GM19468 (cell line): ENCODE results near the gene DNAL1.
A peak's percentile ranks its signal among the peaks of the same experiment; 100 is the strongest.

ENCODE experiments used
- ATAC-seq: cut with Tn5 transposase; IDR thresholded peaks from one replicate; pipeline ENCODE4 v1.9.1; 2021; ENCODE audit warnings: mild to moderate bottlenecking, moderate library complexity, moderate number of reproducible peaks; ENCODE audit not compliant: unreplicated experiment; ENCODE audit errors: extremely low read depth

DNAL1 gene, protein sequence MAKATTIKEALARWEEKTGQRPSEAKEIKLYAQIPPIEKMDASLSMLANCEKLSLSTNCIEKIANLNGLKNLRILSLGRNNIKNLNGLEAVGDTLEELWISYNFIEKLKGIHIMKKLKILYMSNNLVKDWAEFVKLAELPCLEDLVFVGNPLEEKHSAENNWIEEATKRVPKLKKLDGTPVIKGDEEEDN

DNA sequence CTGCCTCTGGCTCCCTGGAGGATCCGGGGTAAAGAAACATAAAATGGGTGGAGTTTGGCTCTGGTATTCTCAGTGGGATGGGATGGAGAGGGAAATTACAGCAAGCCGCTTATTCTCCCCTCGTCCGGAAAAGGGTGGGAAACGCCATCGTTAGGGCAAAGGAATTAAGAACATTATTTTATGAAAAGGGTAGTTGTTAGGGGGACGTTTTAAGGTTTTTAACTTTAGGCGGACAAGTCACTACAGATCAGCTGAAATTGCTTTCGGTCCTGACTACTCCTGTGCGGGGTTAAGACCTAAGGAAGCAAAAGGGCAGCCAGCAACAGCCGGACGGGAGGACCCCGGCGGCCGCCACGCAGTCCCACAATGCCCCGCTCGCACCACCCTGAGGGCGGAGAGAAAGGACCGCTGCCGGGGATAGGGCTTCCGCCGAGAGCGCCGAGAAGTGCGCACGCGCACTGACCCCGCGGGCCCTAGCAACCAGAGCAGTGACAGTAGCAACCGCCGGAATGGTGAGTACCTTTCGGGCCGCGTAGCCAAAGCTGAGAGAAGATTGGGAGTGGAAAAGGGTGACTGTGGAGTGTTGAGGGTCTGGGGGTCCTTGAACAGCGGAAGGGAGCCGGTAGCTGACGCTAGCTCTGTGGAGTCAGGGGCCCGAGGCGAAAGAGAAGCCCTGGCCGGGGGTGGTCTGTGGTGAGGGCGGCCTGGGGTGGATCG is at the start of gene DNAL1:
TSS of gene DNAL1 (plus strand) at position 456 of the 717 bp plus-strand sequence. CDS start at position 510, 54 bp downstream.
- peak; percentile 91 for ATAC-seq

DNA sequence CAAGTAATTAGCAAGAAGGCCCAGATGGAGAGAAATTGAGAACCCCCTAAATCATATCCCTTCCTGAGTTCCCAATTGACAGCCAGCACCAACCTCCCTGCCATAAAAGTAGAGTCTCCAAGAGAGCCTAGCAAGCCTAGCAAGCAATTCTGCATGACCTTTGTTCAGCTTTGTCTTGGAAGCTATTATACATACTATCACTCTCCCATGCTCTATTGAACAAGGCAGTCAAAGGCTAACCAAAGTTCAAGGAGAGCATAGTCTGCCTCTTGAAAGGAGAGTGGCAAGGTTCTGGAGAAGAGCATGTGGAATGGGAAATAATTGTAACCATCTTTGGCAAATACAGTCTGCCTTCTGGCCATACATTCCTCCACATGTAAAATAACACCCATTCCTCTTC is 45.3 kb upstream of the DNAL1 start:
- ATAC-seq: no peak

DNA sequence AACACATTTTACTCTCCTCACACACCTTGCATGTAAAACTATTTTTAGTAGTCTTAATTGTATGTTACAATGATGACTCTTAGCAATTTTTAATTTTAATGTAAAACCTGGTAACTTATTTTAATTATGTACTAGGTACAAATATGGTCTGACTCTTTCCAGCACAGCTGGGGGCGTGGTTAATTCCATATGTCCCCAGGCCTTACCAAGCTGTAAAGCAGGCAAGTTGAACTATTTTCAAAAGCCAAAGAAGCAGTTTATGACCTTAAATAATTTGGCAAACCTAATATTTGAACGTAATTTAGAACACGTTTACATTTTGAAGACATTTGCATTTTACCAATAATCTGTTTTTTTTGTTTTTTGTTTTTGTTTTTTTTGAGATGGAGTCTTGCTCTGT is 41.8 kb upstream of the DNAL1 start:
- ATAC-seq: no peak

DNA sequence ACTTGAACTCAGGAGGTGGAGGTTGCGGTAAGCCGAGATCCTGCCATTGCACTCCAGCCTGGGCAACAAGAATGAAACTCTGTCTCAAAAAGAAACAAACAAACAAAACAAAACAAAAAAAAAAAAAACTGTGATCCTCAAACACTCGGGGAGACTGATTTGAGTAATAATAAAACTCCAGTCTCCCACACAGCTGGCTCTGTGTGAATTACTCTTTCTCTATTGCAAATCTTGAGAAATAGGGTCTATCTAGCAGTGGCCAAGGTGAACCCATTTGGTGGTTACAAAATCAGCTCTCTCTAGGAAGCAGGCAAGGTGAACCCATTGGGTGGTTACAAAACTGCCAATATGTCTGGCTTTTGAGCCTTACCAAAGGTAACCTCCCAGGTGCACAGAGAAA is 38.5 kb upstream of the DNAL1 start:
- ATAC-seq: no peak

DNA sequence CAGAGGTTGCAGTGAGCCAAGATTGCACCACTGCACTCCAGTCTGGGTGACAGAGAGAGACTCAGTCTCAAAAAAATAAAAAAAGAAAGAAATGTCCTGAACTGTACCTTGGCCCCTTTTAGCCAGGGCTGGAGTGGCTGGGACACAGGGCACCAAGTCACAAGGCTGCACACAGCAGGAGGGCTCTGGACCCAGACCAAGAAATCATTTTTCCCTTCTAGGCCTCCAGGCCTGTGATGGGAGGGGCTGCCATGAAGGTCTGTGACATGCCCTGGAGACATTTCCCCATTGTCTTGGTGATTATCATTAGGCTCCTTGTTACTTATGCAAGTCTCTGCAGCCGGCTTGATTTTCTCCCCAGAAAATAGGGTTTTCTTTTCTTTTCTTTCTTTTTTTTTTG is 37.5 kb upstream of the DNAL1 start:
- ATAC-seq: no peak

DNA sequence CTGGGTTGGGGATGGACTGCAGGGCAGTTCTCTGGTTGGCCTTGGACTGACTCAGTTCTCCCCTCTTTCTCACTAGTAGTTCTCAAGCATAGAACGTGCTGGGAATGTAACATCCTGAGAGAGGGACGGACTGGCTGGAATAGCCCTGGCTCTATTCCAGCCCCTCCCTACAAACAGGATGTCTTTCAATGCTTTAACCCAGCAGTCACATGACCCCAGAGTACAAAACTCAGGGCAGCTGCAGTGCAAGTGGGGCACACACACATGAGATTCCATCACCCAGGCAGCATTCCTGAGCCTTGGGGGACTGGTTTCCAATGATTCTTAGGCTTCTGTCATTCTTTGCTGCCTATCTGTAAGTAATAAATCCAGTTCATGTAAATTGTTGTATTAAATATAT is 34.1 kb upstream of the DNAL1 start:
- no peak for ATAC-seq

DNA sequence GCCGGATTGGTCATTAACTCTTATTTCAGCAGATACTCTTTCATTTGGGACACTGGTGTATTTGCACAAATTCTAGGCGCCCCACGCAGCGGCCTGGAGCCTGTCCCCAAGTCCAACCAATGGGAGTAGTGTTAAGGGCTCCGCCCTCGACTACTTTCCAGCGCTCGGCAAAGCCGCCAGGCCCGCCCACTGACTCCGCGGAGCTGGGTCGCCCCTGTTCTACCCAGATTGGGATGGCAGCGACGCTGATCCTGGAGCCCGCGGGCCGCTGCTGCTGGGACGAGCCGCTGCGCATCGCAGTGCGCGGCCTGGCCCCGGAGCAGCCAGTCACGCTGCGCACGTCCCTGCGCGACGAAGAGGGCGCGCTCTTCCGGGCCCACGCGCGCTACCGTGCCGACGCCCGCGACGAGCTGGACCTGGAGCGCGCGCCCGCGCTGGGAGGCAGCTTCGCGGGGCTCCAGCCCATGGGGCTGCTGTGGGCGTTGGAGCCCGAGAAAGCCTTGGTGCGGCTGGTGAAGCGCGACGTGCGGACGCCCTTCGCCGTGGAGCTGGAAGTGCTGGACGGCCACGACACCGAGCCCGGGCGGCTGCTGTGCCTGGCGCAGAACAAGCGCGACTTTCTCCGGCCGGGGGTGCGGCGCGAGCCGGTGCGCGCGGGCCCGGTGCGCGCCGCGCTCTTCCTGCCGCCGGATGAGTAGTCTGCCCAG is 32.3 kb upstream of the DNAL1 start, which contains the start of gene ACOT6:
TSS of gene ACOT6 (plus strand) at position 179 of the 707 bp plus-strand sequence. CDS start at position 234, 55 bp downstream.
- no peak for ATAC-seq

DNA sequence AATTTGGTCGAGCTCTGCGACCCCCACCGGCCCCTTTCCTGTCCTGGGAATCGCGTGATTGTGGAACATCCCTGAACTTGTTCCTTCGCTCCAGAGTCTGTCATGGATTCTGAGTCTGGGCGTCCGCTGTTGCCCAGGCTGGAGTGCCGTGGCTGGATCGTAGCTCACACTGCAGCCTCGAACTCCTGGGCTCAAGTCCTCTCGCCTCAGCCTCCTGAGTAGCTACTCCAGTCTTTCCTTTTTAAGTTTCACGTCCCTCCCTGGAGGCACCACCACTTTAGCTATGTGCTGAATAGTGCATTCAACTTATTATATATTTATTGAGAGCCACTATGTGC is 31.8 kb upstream of the DNAL1 start:
- ATAC-seq: no peak

DNA sequence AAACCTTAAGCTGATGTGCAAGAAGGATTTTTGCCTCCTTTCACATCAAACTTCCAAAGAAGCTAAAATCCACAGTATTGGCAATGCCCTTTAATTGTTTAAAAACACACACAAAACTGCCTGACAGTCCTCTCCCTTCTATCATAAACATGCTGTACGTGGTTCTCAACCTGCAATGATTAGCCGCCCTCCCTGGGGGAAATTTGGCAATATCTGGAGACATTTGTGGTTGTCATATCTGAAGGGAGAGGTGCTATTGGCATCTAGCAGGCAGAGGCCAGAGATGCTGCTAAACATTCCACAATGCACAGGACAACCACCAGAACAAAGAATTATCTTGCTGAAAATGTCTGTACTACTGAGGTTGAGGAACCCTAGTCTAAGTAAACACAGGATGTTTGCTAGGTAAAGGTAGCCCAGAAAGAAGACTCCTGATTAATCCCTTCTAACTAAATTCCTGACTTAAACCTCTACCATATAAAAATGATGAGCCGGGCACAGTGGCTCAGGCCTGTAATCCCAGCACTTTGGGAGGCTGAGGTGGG is 31.3 kb upstream of the DNAL1 start:
- no peak for ATAC-seq

DNA sequence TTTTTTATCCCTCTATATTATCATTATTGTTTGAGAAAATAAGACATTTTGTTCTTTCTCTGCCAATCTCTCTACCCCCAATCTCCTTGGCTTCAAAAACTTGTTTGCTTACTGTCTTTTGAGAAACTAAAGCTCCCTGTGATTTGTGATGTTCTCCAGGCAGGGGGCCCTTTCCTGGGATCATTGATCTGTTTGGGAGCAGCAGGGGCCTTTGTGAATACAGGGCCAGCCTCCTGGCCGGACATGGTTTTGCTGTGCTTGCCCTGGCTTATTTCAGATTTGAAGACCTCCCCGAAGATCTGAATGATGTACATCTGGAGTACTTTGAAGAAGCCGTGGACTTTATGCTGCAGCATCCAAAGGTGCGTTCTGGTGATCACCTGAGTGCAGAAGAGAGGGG is 28.0 kb upstream of the DNAL1 start:
- ATAC-seq: no peak

DNA sequence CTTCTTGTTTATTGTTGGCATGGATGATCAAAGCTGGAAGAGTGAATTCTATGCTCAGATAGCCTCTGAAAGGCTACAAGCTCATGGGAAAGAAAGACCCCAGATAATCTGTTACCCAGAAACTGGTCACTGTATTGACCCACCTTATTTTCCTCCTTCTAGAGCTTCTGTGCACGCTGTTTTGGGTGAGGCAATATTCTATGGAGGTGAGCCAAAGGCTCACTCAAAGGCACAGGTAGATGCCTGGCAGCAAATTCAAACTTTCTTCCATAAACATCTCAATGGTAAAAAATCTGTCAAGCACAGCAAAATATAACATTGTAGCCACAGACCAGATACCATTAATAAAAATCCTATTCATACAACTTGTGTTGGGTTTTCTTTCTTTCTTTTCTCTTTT is 25.3 kb upstream of the DNAL1 start:
- no peak for ATAC-seq

DNA sequence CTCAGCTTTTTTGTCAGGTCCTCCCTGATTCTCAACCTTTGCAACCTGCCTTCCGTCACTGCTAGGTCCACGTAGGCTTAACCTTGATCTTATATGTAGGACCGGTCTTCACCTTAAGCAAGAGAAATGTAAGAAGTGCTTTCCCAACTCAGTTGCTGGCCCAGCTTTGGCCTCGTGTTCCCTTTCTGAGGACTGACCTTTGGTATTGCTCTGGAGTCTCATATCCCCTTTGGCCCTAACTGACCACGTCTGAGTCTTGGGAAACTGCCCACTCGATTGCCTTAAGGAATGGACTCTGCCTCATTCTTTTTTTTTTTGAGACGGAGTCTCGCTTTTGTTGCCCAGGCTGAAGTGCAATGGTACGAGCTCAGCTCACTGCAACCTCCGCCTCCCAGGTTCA is 24.5 kb upstream of the DNAL1 start:
- no peak for ATAC-seq

DNA sequence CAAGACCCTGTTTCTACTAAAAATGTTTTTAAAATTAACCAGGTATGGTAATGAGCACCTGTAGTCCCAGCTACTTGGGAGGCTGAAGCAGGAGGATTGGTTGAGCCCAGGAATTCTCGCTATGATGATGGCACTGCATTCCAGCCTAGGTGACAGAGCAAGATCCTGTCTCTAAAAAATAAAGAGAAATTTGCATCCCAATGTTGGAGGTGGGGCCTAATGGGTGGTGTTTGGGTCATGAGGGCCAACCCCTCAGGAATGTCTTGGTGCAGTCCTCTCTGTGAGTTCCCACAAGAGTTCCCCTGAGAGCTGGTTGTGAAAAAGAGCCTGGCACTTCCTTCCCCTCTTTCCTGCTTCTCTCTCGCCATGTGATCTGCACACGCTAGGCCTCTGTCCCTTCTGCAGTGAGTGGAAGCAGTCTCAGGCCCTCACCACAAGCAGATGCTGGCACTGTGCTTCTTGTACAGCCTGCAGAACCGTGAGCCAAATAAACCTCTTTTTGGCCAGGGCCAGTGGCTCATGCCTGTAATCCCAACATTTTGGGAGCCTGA is 21.2 kb upstream of the DNAL1 start:
- ATAC-seq: no peak

DNA sequence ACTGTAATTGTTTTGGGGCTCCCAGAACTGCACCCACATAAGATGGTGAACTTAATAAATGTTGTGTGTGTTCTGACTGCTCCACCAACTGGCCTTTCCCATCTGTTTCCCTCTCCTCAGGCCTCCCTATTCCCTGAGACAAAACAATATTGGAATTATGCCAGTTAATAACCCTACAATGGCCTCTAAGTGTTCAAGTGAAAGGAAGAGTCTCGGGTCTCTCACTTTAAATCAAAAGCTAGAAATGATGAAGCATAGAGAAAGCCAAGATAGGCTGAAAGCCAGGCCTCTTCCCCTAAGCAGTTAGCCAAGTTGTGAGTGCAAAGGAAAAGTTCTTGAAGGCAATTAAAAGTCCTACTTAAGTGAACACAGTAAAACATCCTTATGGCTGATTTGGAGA is 19.1 kb upstream of the DNAL1 start:
- no peak for ATAC-seq

DNA sequence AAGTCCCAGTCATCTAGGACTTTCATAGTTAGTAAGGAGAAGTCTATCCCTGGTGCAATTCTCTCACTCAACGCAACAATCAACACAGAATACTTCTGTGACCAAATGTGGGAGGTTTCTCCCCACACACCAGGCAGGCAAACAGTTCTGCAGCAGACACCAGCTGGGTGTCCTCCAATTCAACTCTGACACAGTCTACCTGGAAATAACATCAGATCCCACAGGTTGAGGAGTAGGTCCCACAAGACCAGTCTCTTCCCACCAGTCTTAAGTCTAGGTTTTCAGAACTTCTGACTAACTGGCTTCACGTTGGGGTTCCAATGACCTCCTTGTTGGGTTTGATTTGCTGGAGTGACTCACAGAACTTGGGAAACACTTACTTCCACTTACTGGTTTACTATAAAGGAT is 17.6 kb upstream of the DNAL1 start:
- no peak for ATAC-seq

DNA sequence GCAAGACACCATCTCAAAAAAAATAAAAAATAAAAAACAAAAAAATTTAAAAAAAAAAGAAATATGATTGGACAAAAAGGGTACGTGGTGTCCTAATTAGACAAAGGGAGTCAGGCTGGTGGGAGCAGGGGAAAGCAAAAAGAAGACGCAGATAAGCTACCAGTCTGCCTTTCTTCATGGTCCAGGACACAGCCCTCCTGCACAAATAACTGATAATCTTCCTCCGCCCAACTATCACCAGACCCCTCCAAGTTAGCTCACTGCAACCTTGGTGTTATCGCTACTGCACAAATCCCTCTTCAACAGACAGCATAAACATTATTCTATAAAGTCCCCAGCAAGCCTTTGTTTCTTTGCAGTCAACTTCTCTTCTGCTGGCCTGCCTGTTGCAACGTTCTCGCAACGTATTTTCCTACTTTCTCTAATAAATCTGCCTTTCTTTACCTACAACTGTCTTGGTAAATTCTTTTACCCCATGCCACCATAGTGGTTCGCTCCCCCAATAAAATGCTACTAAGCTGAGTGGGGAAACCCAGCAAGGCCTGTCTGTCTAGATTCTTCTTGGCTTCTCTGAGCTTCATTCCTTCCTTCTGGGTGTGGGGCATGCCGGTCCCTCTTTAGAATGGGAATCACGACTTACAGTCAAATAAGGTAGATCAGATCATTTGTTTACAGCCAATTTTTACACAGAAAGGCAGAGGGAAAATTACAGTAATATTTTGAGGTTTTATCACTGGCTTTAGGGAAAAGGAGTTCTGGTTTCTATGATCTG is 14.6 kb upstream of the DNAL1 start:
- ATAC-seq: no peak

DNA sequence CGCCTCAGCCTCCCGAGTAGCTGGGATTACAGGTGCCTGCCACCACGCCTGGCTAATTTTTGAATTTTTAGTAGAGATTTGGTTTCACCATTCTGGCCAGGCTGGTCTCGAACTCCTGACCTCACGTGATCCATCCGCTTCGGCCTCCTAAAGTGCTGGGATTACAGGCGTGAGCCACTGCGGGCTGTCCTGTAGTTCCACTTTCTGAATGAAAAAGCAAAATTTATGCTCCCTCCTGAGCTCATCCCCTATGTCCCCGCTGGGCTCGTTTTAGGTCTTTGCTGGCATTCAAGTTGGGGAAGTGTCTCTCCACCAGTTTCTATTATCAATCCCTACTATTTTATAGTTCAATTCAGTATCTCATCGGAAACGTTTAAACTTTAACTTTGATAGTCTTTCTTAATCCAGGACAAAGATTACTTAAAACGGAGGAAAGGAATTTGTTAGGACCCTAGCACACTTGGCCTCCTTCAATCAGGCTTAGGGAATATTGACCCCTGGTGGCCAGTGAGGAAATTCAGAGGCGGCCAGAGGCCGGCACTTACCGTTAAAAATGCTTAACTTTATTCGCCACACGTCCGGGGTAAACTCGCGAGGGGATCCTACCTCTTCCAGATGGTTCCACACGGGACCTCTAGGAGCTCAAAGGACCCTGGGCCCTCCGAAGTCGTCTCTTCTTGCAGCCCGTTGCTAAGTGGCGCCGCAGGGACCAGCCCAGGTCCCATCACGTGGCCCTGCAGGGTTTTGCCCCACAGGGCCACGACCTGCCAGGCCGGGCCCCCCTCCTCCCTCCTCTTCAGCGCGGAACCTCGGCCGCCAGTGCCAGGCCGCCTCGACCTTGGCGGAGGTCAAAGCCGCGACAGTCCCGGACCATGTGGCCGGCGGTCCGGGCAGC is 11.4 kb upstream of the DNAL1 start:
- no peak for ATAC-seq

DNA sequence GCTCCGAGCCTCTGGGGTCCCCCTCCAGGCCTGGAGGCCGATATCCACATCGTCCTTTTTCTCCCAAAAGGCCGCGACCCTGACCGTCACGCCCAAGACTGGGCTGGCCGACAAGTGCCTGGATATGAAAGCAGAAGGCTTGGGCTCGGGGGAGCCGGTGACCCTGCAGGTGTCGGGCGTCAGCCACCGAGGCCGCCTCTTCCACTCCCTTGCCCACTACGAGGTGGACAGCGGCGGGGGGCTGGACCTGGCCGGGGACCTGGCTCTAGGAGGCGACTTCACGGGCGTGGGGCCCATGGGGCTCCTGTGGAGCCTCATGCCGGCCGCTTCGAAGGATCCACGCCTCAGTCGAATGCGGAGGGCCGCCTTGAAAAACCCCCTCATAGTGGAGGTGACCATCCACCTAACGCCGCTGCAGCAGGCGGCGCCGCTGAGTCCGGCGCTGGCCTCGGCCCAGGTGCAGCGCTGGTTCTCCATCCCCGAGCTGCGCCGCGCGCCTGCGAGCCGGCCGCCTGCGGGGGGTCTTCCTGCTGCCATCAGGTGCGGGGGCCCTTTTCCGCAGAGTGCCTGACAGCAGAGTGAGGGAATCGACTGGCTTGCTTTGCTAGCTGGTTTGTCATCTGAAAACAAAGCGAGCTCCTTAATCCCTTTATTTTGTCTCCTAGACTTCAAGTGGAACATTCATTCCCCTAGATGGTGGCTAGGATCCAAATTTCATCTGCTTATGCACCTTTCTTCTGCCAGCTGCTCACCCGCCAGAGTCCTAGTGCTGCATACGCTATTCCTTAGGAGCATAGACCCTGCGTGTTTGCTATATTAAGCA is 10.6 kb upstream of the DNAL1 start:
- ATAC-seq: no peak
